Measurements from ENCODE around the gene NRXN2.

NRXN2 gene

DNA sequence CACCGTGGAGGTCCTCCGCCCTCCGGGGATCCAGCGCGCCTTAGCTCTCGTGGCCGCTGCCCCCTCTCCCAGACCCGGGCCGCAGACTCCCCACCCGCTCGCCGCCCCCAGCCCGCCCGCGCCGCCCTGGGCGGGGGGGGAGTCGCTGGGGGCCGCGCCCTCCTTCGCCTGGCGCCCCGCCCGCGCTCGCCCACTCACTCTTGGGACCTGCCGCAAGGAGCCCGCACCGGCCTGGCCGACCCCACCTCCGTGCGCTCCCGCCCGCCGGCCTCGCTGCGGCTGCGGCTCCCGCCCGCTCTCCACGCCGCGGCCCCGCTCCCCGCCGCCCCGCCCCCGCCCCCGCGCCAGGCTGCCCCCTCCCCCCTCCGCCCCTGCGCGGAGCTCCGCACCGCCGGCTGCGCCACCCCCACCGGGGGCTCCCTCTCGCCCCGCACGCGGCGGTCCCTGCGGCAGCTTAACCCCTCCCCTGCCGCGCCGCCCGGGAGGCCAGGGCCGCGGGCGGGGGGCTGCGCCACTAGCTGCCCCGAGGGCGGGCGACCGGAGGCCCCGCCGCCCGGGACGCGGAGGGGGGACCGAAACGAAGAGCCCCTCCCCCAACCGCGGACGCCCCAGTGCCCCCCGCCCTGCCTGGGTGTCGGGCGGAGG lies 21.7 kb upstream of the NRXN2 start:
- H3K4me3 ChIP-seq (ENCODE audit: low read length in 2 of 2): peak overlapping the region; percentile 41 to 73
- H2AK5ac ChIP-seq (ENCODE audit: low read depth, low read length): peak overlapping the region; percentile 93
- WGBS, 2 donors (ENCODE audit: extremely low coverage in 2 of 2, insufficient read length in 2 of 2, insufficient replicate concordance in 1 of 2): no CpG with 5 or more reads among the region's 89 CpGs

DNA sequence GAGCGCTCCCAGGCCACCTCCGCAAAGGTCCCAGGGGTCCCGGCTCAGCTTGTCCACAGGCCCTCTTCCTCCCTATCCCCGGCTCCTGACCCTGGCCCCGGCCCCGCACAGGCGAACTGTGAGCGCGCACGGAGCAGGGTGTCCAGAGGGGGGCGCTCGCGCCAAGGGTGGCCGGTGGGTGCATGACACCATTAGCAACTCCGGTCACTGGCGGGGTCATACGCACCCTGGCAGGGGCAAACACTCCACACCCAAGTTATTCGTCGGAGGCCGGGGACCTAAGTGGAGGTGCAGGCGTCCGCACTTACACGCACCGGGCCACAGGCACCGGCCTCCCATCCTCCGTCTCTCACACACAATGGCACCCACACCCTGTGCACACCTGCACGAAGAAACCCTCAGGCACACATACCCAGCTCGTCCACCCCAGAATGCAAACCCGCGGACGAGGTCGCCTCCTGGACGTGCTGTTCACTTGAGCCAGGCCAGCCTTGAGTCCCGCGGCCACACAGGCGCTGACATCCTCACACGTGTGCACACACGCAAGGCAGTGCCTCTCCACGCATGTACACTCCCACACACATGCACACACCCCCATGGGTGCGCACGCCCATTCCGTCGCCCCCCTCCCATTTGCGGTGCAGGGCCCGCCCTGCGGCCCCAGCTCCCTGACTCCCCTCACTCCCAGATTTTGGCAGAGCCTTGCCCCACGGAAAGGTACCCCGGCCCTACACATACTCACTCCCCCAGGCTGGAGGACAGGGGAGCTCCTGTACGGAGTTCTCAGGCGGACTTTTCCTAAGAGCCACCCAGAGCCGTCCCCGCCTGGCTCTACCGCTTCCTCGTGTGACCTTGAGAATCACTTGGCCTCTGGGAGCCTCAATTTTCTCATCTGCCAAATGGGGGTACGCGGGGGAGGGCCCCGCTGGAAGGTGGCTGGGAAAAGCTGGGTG lies 20.9 kb upstream of the NRXN2 start, which contains the start of gene RASGRP2:
Gene RASGRP2 (minus strand): TSS at position 552 of the 953 bp plus-strand sequence. CDS start 1,276 bp downstream, outside the sequence.
- Histone ChIP-seq H2BK5ac (ENCODE audit: low read length) (peak within 1 kb of the TSS; percentile 95), H2AFZ (ENCODE audit: low read length) (peak within 1 kb of the TSS; percentile 89), H2BK12ac (ENCODE audit: low read length) (peak within 1 kb of the TSS; percentile 99), H3K4me2 (ENCODE audit: insufficient read depth, low read length, poor library complexity, severe bottlenecking) (peak within 1 kb of the TSS; percentile 99), H3K27me3 (ENCODE audit: control insufficient read depth in 3 of 3, insufficient read depth in 3 of 3, low read depth in 1 of 3, low read length in 3 of 3) (peaks cover 30 to 54% (median 53%) of the 10 kb centered on the region in 3 experiments), H3K23ac (ENCODE audit: low read depth, low read length, poor library complexity) (peak within 1 kb of the TSS; percentile 80), H3K18ac (ENCODE audit: low read length) (peak within 1 kb of the TSS; percentile 90), H2BK120ac (ENCODE audit: low read depth, low read length) (no peak within 1 kb of the TSS), H3K14ac (ENCODE audit: low read length) (peak within 1 kb of the TSS; percentile 47), H3K9me3 (replicated peaks in 1 of 2; ENCODE audit: control insufficient read depth in 2 of 2, insufficient read depth in 1 of 2, low read depth in 1 of 2, low read length in 2 of 2) (peaks cover 0 to 8% of the 10 kb centered on the region in 2 donors), H3K9ac (ENCODE audit: low read depth, low read length, poor library complexity) (peak within 1 kb of the TSS; percentile 60), H3K36me3 (replicated peaks in 1 of 2; ENCODE audit: control insufficient read depth in 2 of 2, insufficient read depth in 2 of 2, low read length in 2 of 2) (no peaks in the 10 kb centered on the region), H3K27ac (replicated peaks; ENCODE audit: low read length) (no peak within 1 kb of the TSS), H3K4me1 (ENCODE audit: control insufficient read depth in 2 of 2, insufficient read depth in 1 of 2, low read depth in 1 of 2, low read length in 2 of 2) (peaks cover 24 to 25% of the 10 kb centered on the region in 2 donors), H2AK5ac (ENCODE audit: low read depth, low read length) (peak within 1 kb of the TSS; percentile 93), H3K79me1 (ENCODE audit: low read depth, low read length) (peaks cover 5% of the 10 kb centered on the region), H3K4me3 (ENCODE audit: low read length in 2 of 2) (peak within 1 kb of the TSS; percentile 41 to 73), H4K8ac (ENCODE audit: low read depth, low read length) (no peak within 1 kb of the TSS), H2BK15ac (ENCODE audit: low read length) (peak within 1 kb of the TSS; percentile 89), H3K4ac (ENCODE audit: low read length) (peak within 1 kb of the TSS; percentile 38), H4K91ac (ENCODE audit: low read depth, low read length, poor library complexity) (no peak within 1 kb of the TSS)
- DNase-seq (ENCODE audit: low spot score): no peak
- WGBS, 2 donors (ENCODE audit: extremely low coverage in 2 of 2, insufficient read length in 2 of 2, insufficient replicate concordance in 1 of 2): no CpG with 5 or more reads among the region's 57 CpGs

More for the DNA sequence above, 21.7 kb upstream of the NRXN2 start:
- Histone ChIP-seq H2BK12ac (ENCODE audit: low read length) (no peak overlapping the region), H3K9me3 (replicated peaks in 1 of 2; ENCODE audit: control insufficient read depth in 2 of 2, insufficient read depth in 1 of 2, low read depth in 1 of 2, low read length in 2 of 2) (peaks cover 0 to 8% of the 10 kb centered on the region in 2 donors), H3K23ac (ENCODE audit: low read depth, low read length, poor library complexity) (peak overlapping the region; percentile 93), H3K4me1 (ENCODE audit: control insufficient read depth in 2 of 2, insufficient read depth in 1 of 2, low read depth in 1 of 2, low read length in 2 of 2) (peaks cover 24 to 25% of the 10 kb centered on the region in 2 donors), H2BK5ac (ENCODE audit: low read length) (peak overlapping the region; percentile 95), H2BK15ac (ENCODE audit: low read length) (peak overlapping the region; percentile 89), H3K4me2 (ENCODE audit: insufficient read depth, low read length, poor library complexity, severe bottlenecking) (peak overlapping the region; percentile 99), H3K14ac (ENCODE audit: low read length) (no peak overlapping the region), H3K79me1 (ENCODE audit: low read depth, low read length) (peaks cover 5% of the 10 kb centered on the region), H3K9ac (ENCODE audit: low read depth, low read length, poor library complexity) (peak overlapping the region; percentile 60), H2AFZ (ENCODE audit: low read length) (peak overlapping the region; percentile 89), H3K18ac (ENCODE audit: low read length) (peak overlapping the region; percentile 81), H3K36me3 (replicated peaks in 1 of 2; ENCODE audit: control insufficient read depth in 2 of 2, insufficient read depth in 2 of 2, low read length in 2 of 2) (no peaks in the 10 kb centered on the region), H4K91ac (ENCODE audit: low read depth, low read length, poor library complexity) (no peak overlapping the region), H3K27ac (replicated peaks; ENCODE audit: low read length) (no peak overlapping the region), H2BK120ac (ENCODE audit: low read depth, low read length) (no peak overlapping the region), H4K8ac (ENCODE audit: low read depth, low read length) (no peak overlapping the region), H3K27me3 (ENCODE audit: control insufficient read depth in 3 of 3, insufficient read depth in 3 of 3, low read depth in 1 of 3, low read length in 3 of 3) (peaks cover 30 to 54% (median 53%) of the 10 kb centered on the region in 3 experiments), H3K4ac (ENCODE audit: low read length) (no peak overlapping the region)
- DNase-seq (ENCODE audit: low spot score): no peak

DNA sequence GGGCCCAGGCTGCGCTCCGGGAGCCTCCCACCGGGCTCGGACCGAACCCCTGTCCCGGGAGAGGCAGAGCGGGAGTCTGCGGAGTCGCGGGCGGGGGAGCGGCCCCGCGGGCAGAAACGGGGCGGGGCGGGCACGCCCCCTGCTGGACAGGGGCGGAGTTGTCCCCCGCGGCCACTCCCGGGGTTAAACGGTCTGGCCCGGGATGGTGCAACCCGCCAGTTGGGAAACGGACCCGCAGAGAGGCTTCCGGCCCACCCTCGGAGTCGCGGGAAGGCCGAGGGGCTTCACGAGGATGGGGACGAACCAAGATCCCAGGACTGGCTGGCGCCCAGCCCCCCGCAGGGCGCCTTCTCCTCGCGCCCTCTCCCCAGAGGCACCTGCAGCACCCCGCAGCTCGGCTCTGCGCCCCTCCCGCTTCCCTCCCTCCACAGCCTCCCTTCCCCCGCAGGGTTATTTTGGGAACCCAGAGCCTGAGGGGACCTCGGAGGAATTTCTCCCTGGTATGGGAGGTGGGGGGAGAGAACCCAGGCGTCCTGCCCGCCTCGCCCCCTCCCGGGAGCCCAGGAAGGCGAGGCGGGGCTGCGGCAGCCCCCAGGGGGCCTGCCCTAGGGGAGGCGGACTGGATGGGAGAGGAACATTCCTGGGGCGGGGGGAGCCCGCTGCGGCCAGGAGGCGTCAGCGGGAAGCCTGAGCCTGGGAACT lies 20.0 kb upstream of the NRXN2 start:
- no CpG with 5 or more reads among the region's 58 CpGs for WGBS, 2 donors (ENCODE audit: extremely low coverage in 2 of 2, insufficient read length in 2 of 2, insufficient replicate concordance in 1 of 2)

More for the DNA sequence above, 20.0 kb upstream of the NRXN2 start:
- peak overlapping the region; percentile 93 for H2AK5ac ChIP-seq (ENCODE audit: low read depth, low read length)
- no peak overlapping the region for H2BK120ac ChIP-seq (ENCODE audit: low read depth, low read length)
- H3K14ac ChIP-seq (ENCODE audit: low read length): no peak overlapping the region
- H3K27me3 ChIP-seq (ENCODE audit: control insufficient read depth in 3 of 3, insufficient read depth in 3 of 3, low read depth in 1 of 3, low read length in 3 of 3): peaks cover 30 to 54% (median 53%) of the 10 kb centered on the region in 3 experiments
- no peak for DNase-seq (ENCODE audit: low spot score)
- peak overlapping the region; percentile 40 to 67 for H3K4me3 ChIP-seq (ENCODE audit: low read length in 2 of 2)
- no peak overlapping the region for H2BK12ac ChIP-seq (ENCODE audit: low read length)
- H3K4me1 ChIP-seq (ENCODE audit: control insufficient read depth in 2 of 2, insufficient read depth in 1 of 2, low read depth in 1 of 2, low read length in 2 of 2): peaks cover 24 to 25% of the 10 kb centered on the region in 2 donors
- H3K9me3 ChIP-seq (replicated peaks in 1 of 2; ENCODE audit: control insufficient read depth in 2 of 2, insufficient read depth in 1 of 2, low read depth in 1 of 2, low read length in 2 of 2): peaks cover 0 to 8% of the 10 kb centered on the region in 2 donors
- H3K4ac ChIP-seq (ENCODE audit: low read length): no peak overlapping the region
- peak overlapping the region; percentile 34 for H3K9ac ChIP-seq (ENCODE audit: low read depth, low read length, poor library complexity)
- peak overlapping the region; percentile 21 for H2BK15ac ChIP-seq (ENCODE audit: low read length)
- H3K23ac ChIP-seq (ENCODE audit: low read depth, low read length, poor library complexity): peak overlapping the region; percentile 80
- H3K4me2 ChIP-seq (ENCODE audit: insufficient read depth, low read length, poor library complexity, severe bottlenecking): peak overlapping the region; percentile 43
- H4K91ac ChIP-seq (ENCODE audit: low read depth, low read length, poor library complexity): no peak overlapping the region
- peak overlapping the region; percentile 96 for H3K18ac ChIP-seq (ENCODE audit: low read length)
- H2BK5ac ChIP-seq (ENCODE audit: low read length): peak overlapping the region; percentile 95
- H3K36me3 ChIP-seq (replicated peaks in 1 of 2; ENCODE audit: control insufficient read depth in 2 of 2, insufficient read depth in 2 of 2, low read length in 2 of 2): no peaks in the 10 kb centered on the region
- peaks cover 5% of the 10 kb centered on the region for H3K79me1 ChIP-seq (ENCODE audit: low read depth, low read length)
- peak overlapping the region; percentile 84 for H2AFZ ChIP-seq (ENCODE audit: low read length)
- H3K27ac ChIP-seq (replicated peaks; ENCODE audit: low read length): no peak overlapping the region
- H4K8ac ChIP-seq (ENCODE audit: low read depth, low read length): no peak overlapping the region

Data from neuronal stem cell (in vitro differentiated cells).